H1 (cell line): ENCODE measurements around the gene SRF. TPM values are rescaled to one million over a fixed set of nuclear protein-coding genes. Genes with fewer than 3 reads are reported as not detected.

ENCODE experiments used
- CTCF ChIA-PET: fragments of 300-600 bp; sonication (Branson Sonifier 250); formaldehyde crosslinking; loops from one replicate; lab custom pipeline; 2021; ENCODE audit not compliant: partially characterized antibody; lab: Charles Lee
- POLR2A ChIA-PET: fragments of 300-600 bp; sonication (Branson Sonifier 250); formaldehyde crosslinking; loops from one replicate; lab custom pipeline; 2021; ENCODE audit warnings: inconsistent platforms; ENCODE audit not compliant: partially characterized antibody; lab: Charles Lee
- DNase-seq, 2 experiments: peaks; one replicate each; pipeline versions ENCODE4 v3.0.0 to v3.0.0-alpha.2; 2010 to 2022; ENCODE audit warnings: low spot score in 2 of 2, low read depth in 1 of 2, mixed read lengths in 1 of 2
- FAIRE-seq: peaks from 2 replicates; lab custom pipeline; 2011; peaks lifted over from hg19 to GRCh38; lab: Jason Lieb, UNC
- H2AFZ ChIP-seq: 2 replicates; pipeline ENCODE4 v1.8.1; 2012; ENCODE audit warnings: low read length, inconsistent platforms
- H2AK5ac ChIP-seq: 2 replicates; pipeline ENCODE4 v1.6.1; 2013; ENCODE audit warnings: low read depth, low read length
- H2BK120ac ChIP-seq: replicated peaks from 2 replicates; pipeline ENCODE3; 2013; ENCODE audit warnings: low read depth, low read length, inconsistent platforms
- H2BK12ac ChIP-seq: 2 replicates; pipeline ENCODE4 v1.6.1; 2013; ENCODE audit warnings: low read depth, low read length
- H2BK15ac ChIP-seq: 2 replicates; pipeline ENCODE4 v1.6.1; 2013; ENCODE audit warnings: low read length
- H2BK20ac ChIP-seq: 2 replicates; pipeline ENCODE4 v1.6.1; 2013; ENCODE audit warnings: low read length
- H2BK5ac ChIP-seq: 2 replicates; pipeline ENCODE4 v1.6.1; 2013; ENCODE audit warnings: low read depth, low read length
- H3K14ac ChIP-seq: 2 replicates; pipeline ENCODE4 v1.6.1; 2013; ENCODE audit warnings: inconsistent platforms; ENCODE audit not compliant: insufficient read length
- H3K18ac ChIP-seq: 2 replicates; pipeline ENCODE4 v1.6.1; 2013; ENCODE audit warnings: low read length; ENCODE audit errors: extremely low read depth
- H3K23ac ChIP-seq: 2 replicates; pipeline ENCODE4 v1.6.1; 2013; ENCODE audit warnings: inconsistent platforms; ENCODE audit not compliant: insufficient read length
- H3K23me2 ChIP-seq: 2 replicates; pipeline ENCODE4 v1.6.1; 2013; ENCODE audit warnings: low read depth, low read length
- H3K27ac ChIP-seq: 2 replicates; pipeline ENCODE4 v1.6.1; 2011; ENCODE audit warnings: low read depth, low read length, inconsistent platforms
- H3K27me3 ChIP-seq, 4 experiments: replicated peaks in 1 of 4; 1 replicate in 1 of 4; 2 replicates in 3 of 4; pipeline versions ENCODE4 v1.6.1 to v1.8.1; 2011 to 2013; ENCODE audit warnings: low read length in 3 of 4, mild to moderate bottlenecking in 3 of 4, inconsistent platforms in 2 of 4, mixed read lengths in 2 of 4, moderate library complexity in 1 of 4; ENCODE audit not compliant: control insufficient read depth in 3 of 4, insufficient read depth in 3 of 4; ENCODE audit errors: extremely low read depth in 1 of 4
- H3K36me3 ChIP-seq, 4 experiments: 2 replicates each; pipeline versions ENCODE4 v1.6.1 to v1.8.1; 2011 to 2013; ENCODE audit warnings: mild to moderate bottlenecking in 4 of 4, low read length in 3 of 4, moderate library complexity in 2 of 4, control low read depth in 1 of 4, inconsistent platforms in 1 of 4; ENCODE audit not compliant: insufficient read depth in 4 of 4, control insufficient read depth in 2 of 4
- H3K4ac ChIP-seq: replicated peaks from 2 replicates; pipeline ENCODE3; 2013; ENCODE audit warnings: low read length, low read depth, mixed read lengths, inconsistent platforms; ENCODE audit not compliant: insufficient read length
- H3K4me1 ChIP-seq, 4 experiments: replicated peaks in 1 of 4; 1 replicate in 1 of 4; 2 replicates in 3 of 4; pipeline versions ENCODE4 v1.6.1 to v1.8.1; 2011 to 2013; ENCODE audit warnings: low read length in 3 of 4, inconsistent platforms in 2 of 4, mixed read lengths in 1 of 4; ENCODE audit not compliant: insufficient read depth in 4 of 4, control insufficient read depth in 3 of 4
- H3K4me2 ChIP-seq, 2 experiments: 2 replicates each; pipeline versions ENCODE4 v1.6.1 to v1.8.1; 2011 to 2013; ENCODE audit warnings: low read depth in 2 of 2, low read length in 2 of 2, control low read depth in 1 of 2, inconsistent platforms in 1 of 2, mild to moderate bottlenecking in 1 of 2; ENCODE audit not compliant: insufficient read depth in 1 of 2
- H3K4me3 ChIP-seq, 4 experiments: fragments of 200-600, 300-600 bp in 1 of 4; sonication (generic), shearing (Covaris generic), sonication (Bioruptor Twin) in 1 of 4; 2 replicates each; pipeline versions ENCODE4 v1.5.1 to v1.8.1; 2011 to 2016; ENCODE audit warnings: low read length in 4 of 4, low read depth in 3 of 4, control low read depth in 2 of 4, inconsistent platforms in 2 of 4, mild to moderate bottlenecking in 2 of 4, mixed read lengths in 1 of 4, moderate library complexity in 1 of 4; ENCODE audit not compliant: insufficient read depth in 2 of 4; ENCODE audit errors: extremely low read depth in 1 of 4
- H3K56ac ChIP-seq: replicated peaks from 2 replicates; pipeline ENCODE3; 2013; ENCODE audit warnings: low read depth, mild to moderate bottlenecking, mixed read lengths, low read length, inconsistent platforms; ENCODE audit not compliant: insufficient read length
- H3K79me1 ChIP-seq: 2 replicates; pipeline ENCODE4 v1.6.1; 2013; ENCODE audit warnings: low read depth, low read length, control low read depth
- H3K79me2 ChIP-seq, 2 experiments: 2 replicates each; pipeline versions ENCODE4 v1.6.1 to v1.8.1; 2012 to 2013; ENCODE audit warnings: low read length in 2 of 2, mild to moderate bottlenecking in 2 of 2, inconsistent platforms in 1 of 2; ENCODE audit not compliant: insufficient read depth in 2 of 2, control insufficient read depth in 1 of 2
- H3K9ac ChIP-seq, 4 experiments: replicated peaks in 1 of 4; 1 replicate in 1 of 4; 2 replicates in 3 of 4; pipeline versions ENCODE4 v1.6.1 to v1.8.1; 2011 to 2013; ENCODE audit warnings: low read depth in 3 of 4, low read length in 3 of 4, control low read depth in 2 of 4, mild to moderate bottlenecking in 2 of 4, moderate library complexity in 2 of 4, inconsistent platforms in 1 of 4; ENCODE audit errors: extremely low read depth in 1 of 4
- H3K9me3 ChIP-seq, 2 experiments: 2 replicates each; pipeline versions ENCODE4 v1.6.1 to v1.8.1; 2012 to 2013; ENCODE audit warnings: mild to moderate bottlenecking in 2 of 2, moderate library complexity in 2 of 2, control low read depth in 1 of 2, inconsistent platforms in 1 of 2, low read depth in 1 of 2, low read length in 1 of 2, mixed read lengths in 1 of 2; ENCODE audit not compliant: insufficient read depth in 2 of 2
- H4K20me1 ChIP-seq, 2 experiments: replicated peaks in 1 of 2; 2 replicates each; pipeline versions ENCODE3 to v1.8.1; 2011 to 2013; ENCODE audit warnings: inconsistent platforms in 2 of 2, low read length in 2 of 2, mild to moderate bottlenecking in 1 of 2; ENCODE audit not compliant: insufficient read depth in 2 of 2, control insufficient read depth in 1 of 2
- H4K5ac ChIP-seq: 2 replicates; pipeline ENCODE4 v1.6.1; 2013; ENCODE audit warnings: low read length, low read depth, mixed read lengths, inconsistent platforms; ENCODE audit not compliant: insufficient read length
- H4K8ac ChIP-seq: 2 replicates; pipeline ENCODE4 v1.8.0; 2013; ENCODE audit warnings: mild to moderate bottlenecking, moderate library complexity, low read length, inconsistent platforms; ENCODE audit not compliant: insufficient read depth; ENCODE audit errors: extremely low read depth
- H4K91ac ChIP-seq: replicated peaks from 2 replicates; pipeline ENCODE3; 2013; ENCODE audit warnings: low read length, mixed read lengths, inconsistent platforms; ENCODE audit not compliant: insufficient read length
- CEBPB ChIP-seq: IDR thresholded peaks from 2 replicates; pipeline ENCODE4 v1.6.1; 2012; ENCODE audit warnings: low read depth, low read length
- MAFK ChIP-seq: IDR thresholded peaks from 2 replicates; pipeline ENCODE4 v1.6.1; 2012; ENCODE audit warnings: low read depth, mild to moderate bottlenecking, improper control_type of control experiment, low read length
- MAX ChIP-seq: IDR thresholded peaks from 2 replicates; pipeline ENCODE4 v1.6.1; 2012; ENCODE audit warnings: inconsistent platforms
- NRF1 ChIP-seq: IDR thresholded peaks from 2 replicates; pipeline ENCODE4 v1.6.1; 2011; ENCODE audit warnings: mild to moderate bottlenecking, low read depth, low read length, improper control_type of control experiment
- POLR2AphosphoS5 ChIP-seq: IDR thresholded peaks from 2 replicates; pipeline ENCODE4 v1.6.1; 2011; ENCODE audit warnings: low read depth, low read length
- RBBP5 ChIP-seq: IDR thresholded peaks from 2 replicates; pipeline ENCODE4 v1.7.1; 2012; ENCODE audit warnings: low read depth, mild to moderate bottlenecking, inconsistent platforms, low read length, moderate library complexity, borderline replicate concordance
- SP2 ChIP-seq: IDR thresholded peaks from 2 replicates; pipeline ENCODE4 v1.6.1; 2012; ENCODE audit warnings: mild to moderate bottlenecking, low read length, inconsistent platforms
- SRF ChIP-seq: IDR thresholded peaks from 2 replicates; pipeline ENCODE4 v1.6.1; 2011; ENCODE audit warnings: mild to moderate bottlenecking, low read depth, low read length, moderate library complexity
- WGBS, 2 experiments: shearing (Covaris generic) in 1 of 2; methylation state at CpG; one replicate each; pipeline versions ENCODE4 v1.1.6 to v1.1.7; 2013 to 2015; ENCODE audit warnings: low lambda C conversion rate in 2 of 2, mixed read lengths in 2 of 2, inconsistent platforms in 1 of 2, low coverage in 1 of 2, missing lambda C conversion rate in 1 of 2; ENCODE audit not compliant: insufficient replicate concordance in 2 of 2, insufficient coverage in 1 of 2, insufficient read length in 1 of 2; ENCODE audit errors: extremely low coverage in 1 of 2, missing lambda C conversion rate in 1 of 2; 5-methylcytosine and 5-hydroxymethylcytosine counted together
- polyA plus RNA-seq, 7 experiments: library from polyadenylated mRNA; depleted of rRNA in 3 of 7; stranded (reverse) in 5 of 7; unstranded in 2 of 7; fragments of >200 nt in 5 of 7; fragments of 200-250 nt in 2 of 7; gene quantifications; 1 replicate in 5 of 7; 2 replicates in 1 of 7; 4 replicates in 1 of 7; pipeline versions ENCODE4 v1.2.1 to v1.2.3, GENCODE V29; 2011 to 2013; ENCODE audit warnings: missing spikeins in 2 of 7, mixed read lengths in 2 of 7
- total RNA-seq: library from RNA; stranded (reverse); fragmentation: NEBNext Ultra II Directional; extraction: Animal tissue kit (Norgen Biotek cat#: 25700); gene quantifications from 2 replicates; pipeline ENCODE4 v1.2.1, GENCODE V29; 2021
- TF ChIP-seq, protein P1 (sequence below): IDR thresholded peaks from 2 replicates; pipeline ENCODE4 v1.6.1; 2011; ENCODE audit warnings: low read depth, mild to moderate bottlenecking, low read length; ENCODE audit not compliant: insufficient read depth

Gene SRF
- total and polyA plus RNA-seq, 2 of the 8 experiments (the other 6 are each of a cell fraction or from before 2014, with no cell fraction given), result 49.0 to 69.5 TPM

- peak; percentile 36 to 94 for DNase-seq
- FAIRE-seq, result no peak
- H2BK12ac ChIP-seq, result peak within 1 kb of the TSS; percentile 90; the same call in 1 of the 2 replicates
- H4K20me1 ChIP-seq, result no peaks in the 10 kb centered on the region
- peak within 1 kb of the TSS; percentile 100 for H2AFZ ChIP-seq
- peak within 1 kb of the TSS; percentile 87 for H3K18ac ChIP-seq
- no peak within 1 kb of the TSS for H3K27ac ChIP-seq
- H4K5ac ChIP-seq, result peak within 1 kb of the TSS; percentile 83
- H2BK120ac ChIP-seq, result peak within 1 kb of the TSS; percentile 57
- peak within 1 kb of the TSS; percentile 95 for H4K91ac ChIP-seq
- peak within 1 kb of the TSS; percentile 87 for H4K8ac ChIP-seq
- ChIA-PET CTCF (interaction anchor here (0.5 to 5.6 kb wide), 28 partner anchors 9 to 280 kb away, joined by 3 to 33 read pairs (median 4); partner anchors contain the start of genes SLC22A7 and TTBK1), POLR2A (interaction anchor here (0.8 to 2.9 kb wide), 20 partner anchors 9 to 170 kb away, joined by 3 to 19 read pairs (median 5); partner anchors contain the start of genes CUL9, KLC4, MRPL2 and SRF)
- H3K4me2 ChIP-seq, result peak within 1 kb of the TSS; percentile 36 to 73
- peaks cover 3 to 22% (median 17%) of the 10 kb centered on the region in 4 experiments for H3K27me3 ChIP-seq
- H2BK5ac ChIP-seq, result peak within 1 kb of the TSS; percentile 71
- peak within 1 kb of the TSS; percentile 65 for H3K4ac ChIP-seq
- peaks cover 0 to 4% (median 4%) of the 10 kb centered on the region in 4 experiments; a peak in 4 of 7 replicates for H3K4me1 ChIP-seq
- 9% methylated on average over 56 of the region's 82 CpGs; no CpG with 5 or more reads in 1 of the 2 experiments for WGBS, 2 experiments
- 0 out of 2 replicates have a peak within 1 kb of the TSS, but pooled peaks have one; percentile 65 for H2AK5ac ChIP-seq
- no peak within 1 kb of the TSS for H3K23ac ChIP-seq
- peak within 1 kb of the TSS; percentile 48; the same call in 1 of the 2 replicates for H2BK20ac ChIP-seq
- no peaks in the 10 kb centered on the region for H3K79me2 ChIP-seq
- H3K14ac ChIP-seq, result no peak within 1 kb of the TSS
- H2BK15ac ChIP-seq, result no peak within 1 kb of the TSS; the same call in 1 of the 2 replicates
- H3K23me2 ChIP-seq, result peaks cover 5% of the 10 kb centered on the region; the same call in 1 of the 2 replicates
- no peaks in the 10 kb centered on the region for H3K36me3 ChIP-seq
- peak within 1 kb of the TSS; percentile 56 to 74 (median 58) for H3K4me3 ChIP-seq
- H3K9ac ChIP-seq, result peak within 1 kb of the TSS; percentile 62 to 80 (median 77)
- H3K79me1 ChIP-seq, result no peaks in the 10 kb centered on the region
- peak within 1 kb of the TSS; percentile 5 for H3K56ac ChIP-seq
- no peaks in the 10 kb centered on the region for H3K9me3 ChIP-seq
- 0 out of 2 replicates have a peak, but pooled peaks have one; percentile 56 for TF ChIP-seq POLR2AphosphoS5
- TF ChIP-seq, protein P1, sequence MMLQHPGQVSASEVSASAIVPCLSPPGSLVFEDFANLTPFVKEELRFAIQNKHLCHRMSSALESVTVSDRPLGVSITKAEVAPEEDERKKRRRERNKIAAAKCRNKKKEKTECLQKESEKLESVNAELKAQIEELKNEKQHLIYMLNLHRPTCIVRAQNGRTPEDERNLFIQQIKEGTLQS, result peak; percentile 96
- peak; percentile 92 for TF ChIP-seq MAX
- no peak for TF ChIP-seq SRF
- no peak for TF ChIP-seq NRF1
- no peak for TF ChIP-seq CEBPB
- no peak for TF ChIP-seq SP2
- TF ChIP-seq RBBP5, result peak; percentile 68; the same call in 1 of the 2 replicates
- peak; percentile 15; the same call in 1 of the 2 replicates for TF ChIP-seq MAFK
Measured at GRCh38 chr6:43228951-43229802, 58.1 kb downstream of the SRF start, which contains the start of gene DNPH1. Gene DNPH1 (minus strand): TSS chr6:43229481. CDS start chr6:43229456, 25 bp downstream.
